Breast epithelium (tissue), 4 donors: Measurements from ENCODE around the gene NFAT5. TPM values are rescaled to one million over a fixed set of nuclear protein-coding genes. Genes with fewer than 3 reads are reported as not detected.
"Not testable (repeated sequence)": the region's sequence is repeated elsewhere in the genome, so short reads cannot be mapped to it uniquely, and the experiment has no call there.

Experiments used
- DNase-seq, 2 donors: peaks; one replicate each; pipeline ENCODE4 v3.0.0-alpha.2; 2019; ENCODE audit warnings: low spot score in 2 of 2
- H3K27ac ChIP-seq, 2 donors: fragments of 200-600 bp; sonication (generic) in 1 of 2; one replicate each; pipeline ENCODE4 v1.5.1; 2016 to 2019; ENCODE audit warnings: mild to moderate bottlenecking in 1 of 2
- H3K27me3 ChIP-seq, 2 donors: fragments of 200-600 bp; sonication (generic) in 1 of 2; one replicate each; pipeline versions ENCODE4 v1.5.1 to v1.6.0; 2017 to 2019; ENCODE audit warnings: control low read depth in 1 of 2, mild to moderate bottlenecking in 1 of 2
- H3K36me3 ChIP-seq: fragments of 200-600 bp; one replicate; pipeline ENCODE4 v1.5.1; 2019
- H3K4me1 ChIP-seq, 2 donors: fragments of 200-600 bp; sonication (generic); one replicate each; pipeline ENCODE4 v1.5.1; 2016 to 2019; ENCODE audit warnings: control low read depth in 1 of 2
- H3K4me3 ChIP-seq, 3 donors: fragments of 200-600 bp; sonication (generic); 1 replicate in 2 of 3; 2 replicates in 1 of 3; pipeline ENCODE4 v1.5.1; 2016 to 2019; ENCODE audit warnings: mild to moderate bottlenecking in 3 of 3, moderate library complexity in 2 of 3
- H3K9me3 ChIP-seq, 2 donors: fragments of 200-600 bp; sonication (generic) in 1 of 2; one replicate each; pipeline ENCODE4 v1.5.1; 2016 to 2019; ENCODE audit warnings: control low read depth in 1 of 2
- POLR2A ChIP-seq: fragments of 450-650 bp; IDR thresholded peaks from one replicate; pipeline ENCODE4 v1.6.1; 2016; ENCODE audit warnings: antibody characterized with exemption, mild to moderate bottlenecking, moderate library complexity
- POLR2AphosphoS5 ChIP-seq, 3 donors: sonication (generic); formaldehyde crosslinking; IDR thresholded peaks; one replicate each; pipeline ENCODE4 v1.6.1; 2017; ENCODE audit warnings: antibody characterized with exemption in 3 of 3
- intact Hi-C: fragments of 100-400 bp; cut with DNase I; formaldehyde crosslinking; loops from one replicate; pipeline ENCODE4 v1.15.1; 2023; ENCODE audit warnings: low total_unique reads
- total RNA-seq, 3 donors: library from RNA; depleted of rRNA; stranded (reverse); fragments of >200 nt; gene quantifications; one replicate each; pipeline ENCODE4 v1.1.0, GENCODE V29; 2016
- TF ChIP-seq, protein P1 (sequence below), 3 donors: fragments of 450-650 bp; IDR thresholded peaks; one replicate each; pipeline ENCODE4 v1.5.1; 2016 to 2017; ENCODE audit warnings: antibody characterized with exemption in 3 of 3, mild to moderate bottlenecking in 3 of 3, moderate library complexity in 3 of 3

The NFAT5 gene
- total RNA-seq, 3 donors from 2014 or later = 57.3 to 88.3 (median 63.3) TPM

- Histone ChIP-seq H3K36me3 (no peaks in the 10 kb centered on the region), H3K4me1 (peaks cover 0 to 6% of the 10 kb centered on the region in 2 donors), H3K4me3 (peak within 1 kb of the TSS; percentile 50 to 75 (median 60)), H3K27me3 (no peaks in the 10 kb centered on the region), H3K9me3 (no peaks in the 10 kb centered on the region), H3K27ac (peak within 1 kb of the TSS; percentile 86 to 89)
- TF ChIP-seq POLR2A (peak; percentile 38), POLR2AphosphoS5 (IDR thresholded peaks at IDR 0.05) (peak; percentile 28 to 65 (median 58))
- TF ChIP-seq, protein P1, sequence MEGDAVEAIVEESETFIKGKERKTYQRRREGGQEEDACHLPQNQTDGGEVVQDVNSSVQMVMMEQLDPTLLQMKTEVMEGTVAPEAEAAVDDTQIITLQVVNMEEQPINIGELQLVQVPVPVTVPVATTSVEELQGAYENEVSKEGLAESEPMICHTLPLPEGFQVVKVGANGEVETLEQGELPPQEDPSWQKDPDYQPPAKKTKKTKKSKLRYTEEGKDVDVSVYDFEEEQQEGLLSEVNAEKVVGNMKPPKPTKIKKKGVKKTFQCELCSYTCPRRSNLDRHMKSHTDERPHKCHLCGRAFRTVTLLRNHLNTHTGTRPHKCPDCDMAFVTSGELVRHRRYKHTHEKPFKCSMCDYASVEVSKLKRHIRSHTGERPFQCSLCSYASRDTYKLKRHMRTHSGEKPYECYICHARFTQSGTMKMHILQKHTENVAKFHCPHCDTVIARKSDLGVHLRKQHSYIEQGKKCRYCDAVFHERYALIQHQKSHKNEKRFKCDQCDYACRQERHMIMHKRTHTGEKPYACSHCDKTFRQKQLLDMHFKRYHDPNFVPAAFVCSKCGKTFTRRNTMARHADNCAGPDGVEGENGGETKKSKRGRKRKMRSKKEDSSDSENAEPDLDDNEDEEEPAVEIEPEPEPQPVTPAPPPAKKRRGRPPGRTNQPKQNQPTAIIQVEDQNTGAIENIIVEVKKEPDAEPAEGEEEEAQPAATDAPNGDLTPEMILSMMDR (IDR thresholded peaks at IDR 0.05) = no peak
- peak; percentile 90 to 97 for DNase-seq
- intact Hi-C loops = loop anchor here (2.0 kb wide), 1 partner anchor 14 kb away; no protein-coding TSS in a partner anchor
These were observed 160.7 kb downstream of the NFAT5 start, which contains the start of gene NQO1 for GRCh38 chr16:69726313-69727060. Gene NQO1 (minus strand): TSS chr16:69726560. CDS start chr16:69726439, 121 bp downstream.

DNA sequence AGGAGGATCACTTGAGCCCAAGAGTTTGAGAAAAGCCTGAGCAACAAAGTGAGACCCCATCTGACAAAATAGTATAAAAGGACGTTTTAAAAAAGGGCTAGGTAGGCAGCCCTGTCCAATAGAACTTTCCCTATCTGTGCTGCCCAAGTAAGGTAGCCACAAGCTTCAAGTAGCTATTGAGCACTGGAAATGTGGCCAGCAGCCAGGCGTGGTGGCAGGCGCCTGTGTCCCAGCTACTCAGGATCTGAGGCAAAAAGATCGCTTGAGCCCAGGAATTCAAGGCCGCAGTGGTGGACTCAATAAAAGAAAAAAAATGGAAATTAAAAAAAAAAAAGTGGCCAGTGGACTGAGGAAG lies 162.1 kb downstream of the NFAT5 start:
- Histone ChIP-seq H3K27me3 (no peaks in the 10 kb centered on the region), H3K4me3 (no peak overlapping the region), H3K9me3 (no peaks in the 10 kb centered on the region), H3K27ac (peak overlapping the region in 1 of 2 donors; percentile 89), H3K36me3 (no peaks in the 10 kb centered on the region), H3K4me1 (peaks cover 0 to 6% of the 10 kb centered on the region in 2 donors)
- intact Hi-C loops = loop anchor here (2.0 kb wide), 1 partner anchor 13 kb away; no protein-coding TSS in a partner anchor
- DNase-seq = peak in 1 of 2 donors; percentile 38
- TF ChIP-seq POLR2A = no peak
- TF ChIP-seq POLR2AphosphoS5 (IDR thresholded peaks at IDR 0.05) = no peak

DNA sequence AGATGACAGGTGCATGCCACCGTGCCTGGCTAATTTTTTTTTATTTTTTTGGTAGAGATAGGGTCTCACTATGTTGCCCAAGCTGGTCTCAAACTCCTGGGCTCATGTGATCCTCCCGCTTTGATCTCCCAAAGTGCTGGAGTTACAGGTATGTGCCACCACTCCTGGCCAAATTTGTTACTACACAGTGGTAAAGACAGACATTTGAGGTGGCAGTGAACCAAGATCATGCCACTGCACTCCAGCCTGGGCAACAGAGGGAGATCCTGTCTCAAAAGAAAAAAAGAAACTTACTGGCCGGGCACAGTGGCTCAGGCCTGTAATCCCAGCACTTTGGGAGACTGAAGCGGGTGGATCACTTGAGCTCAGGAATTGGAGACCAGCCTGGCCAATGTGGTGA lies 163.3 kb downstream of the NFAT5 start:
- intact Hi-C loops, H3K36me3 ChIP-seq, H3K4me3 ChIP-seq, H3K9me3 ChIP-seq, H3K27ac ChIP-seq, H3K4me1 ChIP-seq, DNase-seq, H3K27me3 ChIP-seq: not testable (repeated sequence)

- H3K9me3 ChIP-seq, H3K27ac ChIP-seq, intact Hi-C loops, DNase-seq, H3K27me3 ChIP-seq, H3K36me3 ChIP-seq, H3K4me1 ChIP-seq, H3K4me3 ChIP-seq: not testable (repeated sequence)
These were observed 165.5 kb downstream of the NFAT5 start for GRCh38 chr16:69731280-69731679.

GRCh38 chr16:69732101-69732500 lies 166.3 kb downstream of the NFAT5 start:
- H3K4me1 ChIP-seq = peaks cover 0 to under 1% of the 10 kb centered on the region in 2 donors
- TF ChIP-seq, protein P1 (IDR thresholded peaks at IDR 0.05) = no peak
- TF ChIP-seq POLR2AphosphoS5 (IDR thresholded peaks at IDR 0.05) (no peak), POLR2A (no peak)
- H3K27me3 ChIP-seq = no peaks in the 10 kb centered on the region
- intact Hi-C loops = no loop called here
- H3K4me3 ChIP-seq = no peak overlapping the region
- H3K9me3 ChIP-seq = no peaks in the 10 kb centered on the region
- DNase-seq = no peak
- no peak overlapping the region for H3K27ac ChIP-seq
- no peaks in the 10 kb centered on the region for H3K36me3 ChIP-seq

DNA sequence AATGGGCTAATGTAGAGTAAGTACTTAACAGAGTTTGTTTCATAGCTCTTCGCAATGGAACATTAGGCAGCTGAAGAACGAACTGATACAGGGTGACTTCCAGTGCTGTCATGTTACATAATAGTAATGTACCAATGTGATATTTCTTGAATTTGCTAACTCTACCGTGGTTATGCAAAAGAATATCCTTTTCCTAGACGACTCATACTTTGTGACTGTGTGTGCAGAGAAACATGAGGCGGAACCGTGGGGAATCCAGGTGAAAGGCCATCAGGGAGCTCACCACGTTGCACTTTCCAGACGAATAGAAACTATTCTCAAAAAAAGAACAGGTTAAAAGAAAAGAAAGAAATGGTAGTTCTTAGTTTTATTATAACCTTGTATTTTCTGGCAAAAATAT lies 175.8 kb downstream of the NFAT5 start:
- H3K36me3 ChIP-seq = no peaks in the 10 kb centered on the region
- intact Hi-C loops = loop anchor here (2.0 kb wide), 1 partner anchor 15 kb away; the partner anchor contains the start of gene NQO1

More for the DNA sequence above, 175.8 kb downstream of the NFAT5 start:
- Histone ChIP-seq H3K9me3 (no peaks in the 10 kb centered on the region), H3K4me1 (no peaks in the 10 kb centered on the region), H3K27me3 (no peaks in the 10 kb centered on the region), H3K4me3 (peak overlapping the region in 1 of 3 donors; percentile 0), H3K27ac (peak overlapping the region; percentile 52 to 56)
- TF ChIP-seq, protein P1 (IDR thresholded peaks at IDR 0.05) = no peak
- no peak for DNase-seq
